GM19452 (cell line): Measurements from ENCODE around the gene PWP1.

Experiments used
- ATAC-seq: cut with Tn5 transposase; IDR thresholded peaks from one replicate; pipeline ENCODE4 v1.9.1; 2021; ENCODE audit not compliant: unreplicated experiment

PWP1 gene

GRCh38 chr12:107732365-107732764 lies 46.8 kb downstream of the PWP1 start:
- ATAC-seq, result no peak

- ATAC-seq, result no peak
Observed at GRCh38 chr12:107734139-107734538, 48.5 kb downstream of the PWP1 start.

- ATAC-seq, result no peak
Observed at GRCh38 chr12:107735763-107736162, 50.2 kb downstream of the PWP1 start.

GRCh38 chr12:107736914-107737313 lies 51.3 kb downstream of the PWP1 start:
- peak; percentile 95 for ATAC-seq

- no peak for ATAC-seq
Observed at GRCh38 chr12:107748472-107748871, 62.9 kb downstream of the PWP1 start.

GRCh38 chr12:107749083-107749482 lies 63.5 kb downstream of the PWP1 start:
- no peak for ATAC-seq

GRCh38 chr12:107759410-107759809 lies 73.8 kb downstream of the PWP1 start:
- ATAC-seq, result no peak

GRCh38 chr12:107760207-107760808 lies 74.7 kb downstream of the PWP1 start:
- peak; percentile 17 for ATAC-seq

GRCh38 chr12:107760809-107761501 lies 75.4 kb downstream of the PWP1 start, which contains the start of gene PRDM4:
Gene PRDM4 (minus strand): TSS chr12:107761137. CDS start chr12:107760515, 622 bp downstream.
- peak; percentile 96 for ATAC-seq

GRCh38 chr12:107761502-107761904 lies 75.9 kb downstream of the PWP1 start:
- no peak for ATAC-seq
